ENCODE data around the gene SMIM15.

Gene SMIM15

DNA sequence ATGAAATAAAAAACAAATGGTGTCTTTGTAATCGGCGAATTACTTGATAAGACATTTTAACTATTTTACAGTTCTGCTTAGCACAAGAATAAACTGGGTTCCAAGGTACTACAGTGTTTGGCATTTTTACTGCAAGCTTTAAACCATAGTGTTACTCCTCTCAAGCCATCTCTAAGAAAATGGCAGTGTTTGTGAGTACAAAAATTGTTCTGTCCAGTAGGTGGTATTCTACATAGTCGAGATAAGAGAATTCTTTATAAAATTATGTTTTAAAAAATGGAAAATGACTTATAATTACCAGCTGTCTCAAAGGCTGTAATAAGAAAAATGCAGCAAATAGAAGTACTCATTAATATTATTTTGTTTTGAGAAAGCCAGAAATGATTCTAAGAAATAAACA is 3.2 kb downstream of the SMIM15 start:
- no peak for DNase-seq

DNA sequence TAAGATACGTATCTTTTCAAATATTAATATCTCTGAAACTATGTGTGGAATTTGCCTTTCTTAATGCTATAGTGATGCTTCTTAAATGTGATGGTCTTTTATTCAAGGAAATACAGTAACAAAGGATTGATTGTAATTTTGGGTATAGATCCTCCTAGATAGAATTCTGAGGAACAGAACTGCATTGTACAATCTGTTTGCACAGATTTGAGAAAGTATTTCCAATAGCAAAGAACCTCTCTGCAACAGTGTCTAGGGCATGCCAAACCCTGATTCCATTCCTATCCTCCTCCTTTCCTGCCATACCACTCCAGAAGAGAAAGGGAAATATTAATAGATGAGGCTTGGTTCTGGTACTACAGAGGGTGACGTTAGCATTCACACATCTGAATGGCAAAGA is 10.4 kb downstream of the SMIM15 start:
- DNase-seq = no peak

DNA sequence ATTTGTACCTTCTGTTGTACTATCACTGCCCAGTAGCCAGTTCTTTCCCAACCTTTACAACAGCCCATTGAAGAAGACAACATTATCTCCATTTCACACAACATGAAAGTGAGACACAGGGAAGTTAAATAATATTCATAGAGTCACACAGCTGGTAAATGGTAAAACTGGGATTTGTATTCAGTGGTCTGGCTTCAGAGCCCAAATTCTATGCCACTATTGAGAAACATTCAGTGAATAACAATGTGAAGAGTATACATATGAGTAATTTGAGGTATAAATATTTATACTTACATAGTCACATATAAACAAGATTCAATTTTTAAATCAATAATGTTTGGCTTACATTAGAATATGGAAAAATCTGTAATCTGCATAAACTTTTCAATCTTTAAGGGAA is 13.8 kb downstream of the SMIM15 start:
- no peak for DNase-seq

DNA sequence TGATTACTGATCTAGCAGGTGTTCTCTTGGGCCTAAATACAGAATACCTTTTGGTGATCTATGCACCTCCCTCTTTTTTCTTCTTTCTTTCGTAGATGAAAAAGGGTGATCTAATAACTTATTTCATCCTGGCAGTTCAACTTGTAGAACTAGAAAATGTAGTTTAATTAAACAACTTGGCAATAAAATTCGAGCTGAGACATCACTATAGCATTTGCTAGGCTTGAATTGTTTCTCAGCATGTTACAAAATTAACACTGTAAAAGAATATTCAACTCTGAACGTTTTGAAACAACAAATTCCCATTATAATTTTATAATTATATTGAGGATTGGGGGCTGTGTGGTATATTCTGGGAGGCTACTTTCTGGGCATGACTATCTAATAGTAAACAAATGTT is 19.5 kb downstream of the SMIM15 start:
- DNase-seq = no peak

DNA sequence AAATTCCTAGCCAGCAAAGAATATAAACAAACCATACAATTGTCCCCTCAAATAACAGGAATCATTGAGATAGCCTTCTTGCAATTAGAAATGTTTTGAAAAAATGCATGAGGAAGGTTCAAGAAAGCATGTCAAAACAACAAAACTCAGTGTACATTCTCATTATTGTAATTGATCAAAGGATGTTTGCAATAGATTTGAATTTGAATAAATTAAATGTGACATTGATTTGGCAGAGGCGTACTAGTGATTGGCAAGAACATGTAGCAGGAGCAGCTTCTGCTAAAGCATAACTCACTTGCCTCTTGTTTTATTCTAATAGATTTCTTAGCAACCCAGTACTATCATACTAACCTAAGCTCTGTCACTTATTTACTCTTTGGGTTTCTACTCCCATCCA is 19.9 kb downstream of the SMIM15 start:
- no peak for DNase-seq

DNA sequence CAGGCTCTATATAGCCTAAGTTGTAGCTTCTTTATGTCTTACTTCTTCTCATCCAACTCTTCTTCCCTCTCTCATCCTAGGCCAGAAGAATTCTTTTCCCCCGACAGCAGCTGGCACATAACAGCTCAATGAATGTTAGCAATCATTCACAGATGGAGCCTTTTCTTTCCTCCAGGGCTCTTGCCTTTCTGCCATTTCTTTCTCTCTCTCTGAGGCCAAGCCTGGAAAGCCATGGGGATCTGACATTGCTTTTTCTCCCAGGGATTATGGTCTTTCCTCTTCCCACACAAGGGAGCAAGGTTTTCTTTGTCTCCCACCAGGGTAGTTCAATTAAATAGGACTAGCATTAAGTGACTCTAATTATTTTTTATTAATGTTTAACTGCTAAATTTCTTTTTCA is 20.5 kb downstream of the SMIM15 start:
- no peak for DNase-seq

DNA sequence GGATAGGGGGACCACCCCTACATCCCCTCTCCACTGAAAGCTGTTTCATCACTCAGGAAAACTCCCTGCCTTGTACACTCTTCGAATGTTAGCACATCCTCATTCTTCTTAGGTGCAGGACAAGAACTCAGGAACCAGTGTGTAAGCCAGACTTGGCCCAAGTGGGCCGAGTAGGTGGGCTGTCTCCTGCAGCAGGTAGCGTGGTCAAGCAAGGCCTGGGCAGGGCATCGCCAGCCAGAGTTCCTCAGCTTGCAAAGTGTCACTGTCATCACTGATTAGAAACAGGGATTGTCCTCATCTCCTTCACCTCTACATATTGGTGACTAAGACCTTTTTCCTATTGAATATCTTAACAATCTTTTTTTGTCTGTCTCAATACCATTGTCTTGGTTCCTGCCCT is 22.3 kb downstream of the SMIM15 start:
- no peak for DNase-seq

DNA sequence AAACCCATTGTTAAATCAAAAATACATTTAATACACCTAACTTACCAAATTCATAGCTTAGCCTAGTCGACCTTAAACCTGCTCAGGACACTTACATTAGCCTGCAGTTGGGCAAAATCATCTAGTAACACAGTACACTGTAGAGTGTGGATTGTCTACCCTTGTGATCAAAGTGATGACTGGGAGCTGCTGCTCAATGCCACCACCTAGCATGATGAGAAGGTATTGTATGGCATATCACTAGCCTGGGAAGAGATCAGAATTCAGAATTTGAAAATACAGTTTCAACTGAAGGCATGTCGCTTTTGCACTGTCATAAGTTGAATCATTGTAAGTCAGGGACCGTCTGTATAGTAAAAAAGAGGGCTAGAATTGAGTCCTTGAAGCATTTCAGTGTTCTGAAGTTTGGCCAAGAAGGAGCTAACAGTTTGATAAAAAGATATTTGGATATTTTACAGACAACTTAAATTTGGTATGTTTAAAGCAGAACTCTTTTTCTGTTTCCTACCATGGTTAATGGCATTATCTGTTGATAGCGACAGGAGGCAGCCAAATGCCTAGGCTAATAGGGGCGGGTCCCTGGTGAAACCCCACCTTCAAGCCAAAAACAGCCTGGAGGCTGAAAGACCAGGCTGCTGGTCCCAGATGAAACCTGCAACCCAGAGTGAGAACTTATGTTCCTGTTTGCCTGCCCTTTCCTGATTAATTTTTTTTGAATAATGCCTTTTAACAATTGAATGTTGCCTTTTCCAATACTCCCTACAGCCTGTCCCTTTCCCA is 23.0 kb downstream of the SMIM15 start:
- no peak for DNase-seq

DNA sequence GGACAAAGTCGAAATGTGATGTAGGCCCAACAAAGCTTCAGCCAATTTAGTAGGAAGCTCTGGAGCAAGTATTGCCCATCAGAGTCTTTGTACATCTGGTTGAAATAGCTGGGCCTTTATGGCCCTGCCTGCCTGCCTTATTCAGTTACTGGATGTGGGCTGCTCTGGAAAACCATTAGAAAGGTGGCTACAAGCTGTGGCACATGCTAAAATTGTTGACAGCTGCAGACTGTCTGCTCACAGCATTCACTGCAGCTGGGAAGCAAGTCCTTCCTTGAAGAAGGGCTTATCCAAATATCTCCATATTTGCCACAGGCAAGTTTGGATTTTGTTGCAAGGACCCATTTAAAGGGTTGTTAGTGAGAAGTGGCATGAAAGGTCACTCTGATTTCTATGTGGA is 24.4 kb downstream of the SMIM15 start:
- no peak for DNase-seq

DNA sequence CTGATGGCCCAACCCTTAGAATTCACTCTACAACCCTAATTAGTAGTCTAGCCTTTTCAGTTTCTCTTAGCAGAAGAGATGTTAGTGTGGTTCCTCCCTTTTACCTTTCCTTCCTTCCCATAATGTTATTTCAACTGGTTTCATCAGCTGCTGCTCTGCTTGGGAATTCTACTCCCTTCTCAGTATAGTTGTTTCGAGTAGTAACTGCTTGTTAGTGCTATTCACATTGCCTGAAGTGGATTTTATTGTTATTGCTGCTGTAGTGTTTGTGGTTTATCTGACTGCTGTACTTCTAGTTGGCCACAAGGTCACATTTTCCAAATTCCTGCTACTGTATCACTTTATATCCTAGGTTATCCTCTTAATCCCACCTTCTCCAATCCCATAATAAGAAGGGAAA is 29.7 kb downstream of the SMIM15 start:
- DNase-seq = no peak

DNA sequence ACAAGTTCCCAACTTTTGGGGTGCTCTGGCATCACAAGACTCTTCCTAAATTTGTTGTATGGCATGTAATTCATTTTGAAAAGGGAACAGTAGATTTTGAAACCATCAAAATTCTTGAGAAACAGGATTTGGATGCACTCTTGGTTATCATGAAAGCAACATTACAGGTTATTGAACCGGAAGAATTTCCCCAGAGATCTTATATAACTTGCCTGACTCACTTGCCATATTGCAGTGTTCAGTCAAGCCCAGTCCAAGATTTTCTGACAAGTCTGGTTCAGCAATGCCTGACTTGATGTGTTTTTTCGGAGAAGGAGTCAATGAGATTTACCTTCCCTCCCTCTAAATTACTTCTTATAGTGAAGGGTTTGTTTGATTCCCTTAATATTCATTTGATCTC is 32.0 kb downstream of the SMIM15 start:
- no peak for DNase-seq

DNA sequence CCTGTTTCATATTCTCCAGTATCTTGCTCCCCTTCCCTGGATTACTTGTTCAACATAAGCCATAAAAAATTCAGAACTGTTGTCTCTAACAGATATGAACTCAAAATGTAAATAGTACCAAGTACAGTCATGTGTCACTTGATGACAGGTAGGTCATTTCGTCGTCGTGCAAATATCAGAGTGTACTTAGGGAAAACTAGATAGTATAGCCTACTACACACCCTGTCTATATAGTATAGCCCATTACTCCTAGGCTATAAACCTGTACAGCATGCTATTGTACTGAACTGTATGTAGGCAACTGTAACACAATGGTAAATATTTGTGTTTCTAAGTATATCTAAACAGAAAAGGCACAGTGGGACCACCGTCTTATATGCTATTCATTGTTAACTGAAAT is 39.1 kb downstream of the SMIM15 start:
- DNase-seq = no peak

DNA sequence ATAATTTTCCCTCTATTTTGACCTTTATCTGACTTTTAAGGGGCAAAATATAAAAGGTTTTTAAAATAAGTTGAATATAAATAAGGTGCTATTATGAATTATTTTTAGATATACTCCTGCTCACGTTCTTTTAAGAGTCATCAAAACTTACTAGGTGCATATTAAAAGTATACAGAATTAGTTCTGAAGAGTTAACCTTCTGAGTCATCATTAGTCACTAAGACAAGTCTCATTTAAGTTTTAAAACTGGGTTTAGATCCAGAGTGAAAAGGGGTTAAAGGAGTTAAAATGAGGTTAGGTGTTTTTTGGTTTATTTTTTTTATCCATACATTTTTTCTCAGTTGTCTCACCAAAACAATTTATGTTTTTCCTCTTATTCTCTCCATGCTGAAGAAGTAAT is 41.7 kb downstream of the SMIM15 start:
- no peak for DNase-seq

DNA sequence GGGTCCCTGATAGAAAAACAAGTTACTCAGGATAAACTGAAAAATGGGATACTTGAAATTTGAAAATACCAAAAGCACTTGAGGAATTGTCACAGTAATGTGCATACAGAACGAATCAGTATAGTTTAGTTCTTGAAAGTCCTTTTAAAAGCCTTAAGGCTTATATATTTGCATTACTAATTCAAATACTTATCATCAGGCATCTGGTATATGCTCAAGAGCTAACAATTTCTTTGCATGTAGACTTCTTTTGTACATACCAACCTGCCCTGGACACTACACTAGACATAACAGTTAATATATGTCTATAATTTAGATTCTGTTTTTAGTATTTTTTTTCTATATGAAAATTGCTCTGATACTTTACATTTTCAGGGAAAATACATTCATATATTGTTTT is 43.2 kb downstream of the SMIM15 start:
- no peak for DNase-seq

DNA sequence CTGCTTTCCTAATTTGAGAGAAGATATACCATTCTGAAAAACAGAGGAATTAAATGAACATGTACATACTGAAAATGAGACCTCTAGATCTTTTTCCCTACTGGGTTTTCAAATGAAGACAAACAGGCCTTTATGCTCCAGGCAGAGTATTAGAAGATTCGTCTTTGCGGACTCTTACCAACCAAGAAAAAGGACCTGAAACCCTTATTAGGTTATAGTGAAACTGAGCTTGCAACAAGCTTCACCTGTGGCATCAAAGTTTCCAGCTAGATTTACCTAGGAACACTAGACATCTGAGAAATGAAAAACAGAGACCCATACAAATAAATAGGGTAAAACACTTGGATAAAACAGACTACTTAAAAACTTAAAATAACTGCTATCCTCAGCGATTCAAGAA is 46.3 kb downstream of the SMIM15 start:
- DNase-seq = no peak

DNA sequence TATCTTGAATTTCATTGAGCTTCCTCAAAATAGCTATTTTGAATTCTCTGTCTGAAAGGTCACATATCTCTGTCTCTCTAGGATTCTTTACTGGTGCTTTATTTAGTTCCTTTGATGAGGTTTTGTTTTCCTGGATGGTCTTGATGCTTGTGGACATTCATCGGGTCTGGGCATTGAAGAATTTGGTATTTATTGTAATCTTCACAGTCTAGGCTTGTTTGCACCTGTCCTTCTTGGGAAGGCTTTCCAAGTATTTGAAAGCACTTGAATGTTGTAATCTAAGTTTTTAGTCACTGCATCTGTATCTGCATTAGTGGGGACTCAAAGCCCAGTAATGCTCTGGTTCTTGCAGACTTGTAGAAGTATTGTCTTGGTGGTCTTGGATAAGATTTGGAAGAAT is 47.8 kb downstream of the SMIM15 start:
- no peak for DNase-seq

Data from activated CD4-positive, alpha-beta T cell treated with anti-CD3 and anti-CD28 coated beads for 48 hours (primary cell).